GM12891 (cell line): ENCODE results near the gene HNMT.

ENCODE experiments used
- DNase-seq: peaks from one replicate; pipeline ENCODE4 v3.0.0; 2011; ENCODE audit warnings: low spot score; ENCODE audit not compliant: insufficient read length
- FAIRE-seq: peaks from 2 replicates; lab custom pipeline; 2011; peaks lifted over from hg19 to GRCh38; lab: Jason Lieb, UNC
- PAX5 ChIP-seq: IDR thresholded peaks from 2 replicates; pipeline ENCODE4 v1.6.1; 2011; ENCODE audit warnings: low read length, moderate library complexity, mild to moderate bottlenecking; ENCODE audit not compliant: insufficient read depth, severe bottlenecking
- POLR2A ChIP-seq: IDR thresholded peaks from 2 replicates; pipeline ENCODE4 v1.6.1; 2011; ENCODE audit warnings: low read depth, low read length, control low read depth
- POLR2AphosphoS5 ChIP-seq: IDR thresholded peaks from 2 replicates; pipeline ENCODE4 v1.6.1; 2011; ENCODE audit warnings: low read depth, low read length, control low read depth
- POU2F2 ChIP-seq: IDR thresholded peaks from 2 replicates; pipeline ENCODE4 v1.6.1; 2011; ENCODE audit warnings: low read depth, mild to moderate bottlenecking, control low read depth, low read length, moderate library complexity
- SPI1 ChIP-seq: IDR thresholded peaks from 2 replicates; pipeline ENCODE4 v1.6.1; 2011; ENCODE audit warnings: low read depth, low read length, control low read depth
- TAF1 ChIP-seq: IDR thresholded peaks from 2 replicates; pipeline ENCODE4 v1.6.1; 2011; ENCODE audit warnings: low read depth, low read length, control low read depth

HNMT gene

GRCh38 chr2:137935591-137935990 is 28.7 kb upstream of the HNMT start:
- TF ChIP-seq POLR2A (no peak), POLR2AphosphoS5 (no peak), TAF1 (no peak)
- no peak for FAIRE-seq
- DNase-seq: no peak

- no peak for TF ChIP-seq POLR2AphosphoS5
- TF ChIP-seq TAF1: no peak
- no peak for TF ChIP-seq POLR2A
- TF ChIP-seq SPI1: no peak
- TF ChIP-seq POU2F2: no peak
- TF ChIP-seq PAX5: no peak
- FAIRE-seq (no peak), DNase-seq (no peak)
These were observed 27.0 kb upstream of the HNMT start for GRCh38 chr2:137937246-137937645.

- FAIRE-seq (no peak), DNase-seq (no peak)
- TF ChIP-seq POLR2A (no peak), POU2F2 (no peak), TAF1 (no peak), PAX5 (no peak), SPI1 (no peak), POLR2AphosphoS5 (no peak)
These were observed 26.5 kb upstream of the HNMT start for GRCh38 chr2:137937778-137938177.

GRCh38 chr2:137938204-137938603 is 26.1 kb upstream of the HNMT start:
- no peak for TF ChIP-seq POLR2A
- no peak for TF ChIP-seq PAX5
- no peak for TF ChIP-seq TAF1
- TF ChIP-seq POLR2AphosphoS5: no peak
- no peak for TF ChIP-seq SPI1
- TF ChIP-seq POU2F2: no peak
- no peak for FAIRE-seq
- no peak for DNase-seq

GRCh38 chr2:137939026-137939425 is 25.2 kb upstream of the HNMT start:
- TF ChIP-seq TAF1 (no peak), SPI1 (no peak)
- DNase-seq: no peak
- FAIRE-seq: no peak

- no peak for DNase-seq
- no peak for TF ChIP-seq POLR2A
- TF ChIP-seq TAF1: no peak
- no peak for TF ChIP-seq SPI1
- no peak for TF ChIP-seq PAX5
- no peak for TF ChIP-seq POU2F2
- no peak for TF ChIP-seq POLR2AphosphoS5
- FAIRE-seq: no peak
These were observed 24.1 kb upstream of the HNMT start for GRCh38 chr2:137940154-137940553.

GRCh38 chr2:137942037-137942832 is 22.0 kb upstream of the HNMT start:
- TF ChIP-seq POLR2AphosphoS5 (no peak), POU2F2 (no peak), PAX5 (no peak), TAF1 (no peak), POLR2A (no peak), SPI1 (no peak)
- FAIRE-seq (no peak), DNase-seq (no peak)

GRCh38 chr2:137942833-137943677 is 21.2 kb upstream of the HNMT start:
- FAIRE-seq (no peak), DNase-seq (no peak)
- no peak for TF ChIP-seq TAF1
- TF ChIP-seq POLR2AphosphoS5: no peak
- no peak for TF ChIP-seq SPI1

- TF ChIP-seq TAF1 (no peak), PAX5 (no peak), SPI1 (no peak), POLR2A (no peak), POLR2AphosphoS5 (no peak), POU2F2 (no peak)
- DNase-seq: no peak
- no peak for FAIRE-seq
These were observed 20.5 kb upstream of the HNMT start for GRCh38 chr2:137943678-137944347.

GRCh38 chr2:137944714-137945113 is 19.6 kb upstream of the HNMT start:
- no peak for FAIRE-seq
- DNase-seq: no peak
- no peak for TF ChIP-seq POU2F2
- no peak for TF ChIP-seq POLR2AphosphoS5
- TF ChIP-seq PAX5: no peak
- no peak for TF ChIP-seq SPI1
- no peak for TF ChIP-seq POLR2A
- TF ChIP-seq TAF1: no peak
